H1 (cell line): ENCODE results near the gene PSMC4. TPM values are rescaled to one million over a fixed set of nuclear protein-coding genes. Genes with fewer than 3 reads are reported as not detected.

Experiments
- CTCF ChIA-PET: fragments of 300-600 bp; sonication (Branson Sonifier 250); formaldehyde crosslinking; loops from one replicate; lab custom pipeline; 2021; ENCODE audit not compliant: partially characterized antibody; lab: Charles Lee
- POLR2A ChIA-PET: fragments of 300-600 bp; sonication (Branson Sonifier 250); formaldehyde crosslinking; loops from one replicate; lab custom pipeline; 2021; ENCODE audit warnings: inconsistent platforms; ENCODE audit not compliant: partially characterized antibody; lab: Charles Lee
- DNase-seq, 2 experiments: peaks; one replicate each; pipeline versions ENCODE4 v3.0.0 to v3.0.0-alpha.2; 2010 to 2022; ENCODE audit warnings: low spot score in 2 of 2, low read depth in 1 of 2, mixed read lengths in 1 of 2
- FAIRE-seq: peaks from 2 replicates; lab custom pipeline; 2011; peaks lifted over from hg19 to GRCh38; lab: Jason Lieb, UNC
- H2AFZ ChIP-seq: 2 replicates; pipeline ENCODE4 v1.8.1; 2012; ENCODE audit warnings: low read length, inconsistent platforms
- H2AK5ac ChIP-seq: 2 replicates; pipeline ENCODE4 v1.6.1; 2013; ENCODE audit warnings: low read depth, low read length
- H2BK120ac ChIP-seq: replicated peaks from 2 replicates; pipeline ENCODE3; 2013; ENCODE audit warnings: low read depth, low read length, inconsistent platforms
- H2BK12ac ChIP-seq: 2 replicates; pipeline ENCODE4 v1.6.1; 2013; ENCODE audit warnings: low read depth, low read length
- H2BK15ac ChIP-seq: 2 replicates; pipeline ENCODE4 v1.6.1; 2013; ENCODE audit warnings: low read length
- H2BK20ac ChIP-seq: 2 replicates; pipeline ENCODE4 v1.6.1; 2013; ENCODE audit warnings: low read length
- H2BK5ac ChIP-seq: 2 replicates; pipeline ENCODE4 v1.6.1; 2013; ENCODE audit warnings: low read depth, low read length
- H3K14ac ChIP-seq: 2 replicates; pipeline ENCODE4 v1.6.1; 2013; ENCODE audit warnings: inconsistent platforms; ENCODE audit not compliant: insufficient read length
- H3K18ac ChIP-seq: 2 replicates; pipeline ENCODE4 v1.6.1; 2013; ENCODE audit warnings: low read length; ENCODE audit errors: extremely low read depth
- H3K23ac ChIP-seq: 2 replicates; pipeline ENCODE4 v1.6.1; 2013; ENCODE audit warnings: inconsistent platforms; ENCODE audit not compliant: insufficient read length
- H3K23me2 ChIP-seq: 2 replicates; pipeline ENCODE4 v1.6.1; 2013; ENCODE audit warnings: low read depth, low read length
- H3K27ac ChIP-seq: 2 replicates; pipeline ENCODE4 v1.6.1; 2011; ENCODE audit warnings: low read depth, low read length, inconsistent platforms
- H3K27me3 ChIP-seq, 4 experiments: replicated peaks in 1 of 4; 1 replicate in 1 of 4; 2 replicates in 3 of 4; pipeline versions ENCODE4 v1.6.1 to v1.8.1; 2011 to 2013; ENCODE audit warnings: low read length in 3 of 4, mild to moderate bottlenecking in 3 of 4, inconsistent platforms in 2 of 4, mixed read lengths in 2 of 4, moderate library complexity in 1 of 4; ENCODE audit not compliant: control insufficient read depth in 3 of 4, insufficient read depth in 3 of 4; ENCODE audit errors: extremely low read depth in 1 of 4
- H3K36me3 ChIP-seq, 4 experiments: 2 replicates each; pipeline versions ENCODE4 v1.6.1 to v1.8.1; 2011 to 2013; ENCODE audit warnings: mild to moderate bottlenecking in 4 of 4, low read length in 3 of 4, moderate library complexity in 2 of 4, control low read depth in 1 of 4, inconsistent platforms in 1 of 4; ENCODE audit not compliant: insufficient read depth in 4 of 4, control insufficient read depth in 2 of 4
- H3K4ac ChIP-seq: replicated peaks from 2 replicates; pipeline ENCODE3; 2013; ENCODE audit warnings: low read length, low read depth, mixed read lengths, inconsistent platforms; ENCODE audit not compliant: insufficient read length
- H3K4me1 ChIP-seq, 4 experiments: replicated peaks in 1 of 4; 1 replicate in 1 of 4; 2 replicates in 3 of 4; pipeline versions ENCODE4 v1.6.1 to v1.8.1; 2011 to 2013; ENCODE audit warnings: low read length in 3 of 4, inconsistent platforms in 2 of 4, mixed read lengths in 1 of 4; ENCODE audit not compliant: insufficient read depth in 4 of 4, control insufficient read depth in 3 of 4
- H3K4me2 ChIP-seq, 2 experiments: 2 replicates each; pipeline versions ENCODE4 v1.6.1 to v1.8.1; 2011 to 2013; ENCODE audit warnings: low read depth in 2 of 2, low read length in 2 of 2, control low read depth in 1 of 2, inconsistent platforms in 1 of 2, mild to moderate bottlenecking in 1 of 2; ENCODE audit not compliant: insufficient read depth in 1 of 2
- H3K4me3 ChIP-seq, 4 experiments: fragments of 200-600, 300-600 bp in 1 of 4; sonication (generic), shearing (Covaris generic), sonication (Bioruptor Twin) in 1 of 4; 2 replicates each; pipeline versions ENCODE4 v1.5.1 to v1.8.1; 2011 to 2016; ENCODE audit warnings: low read length in 4 of 4, low read depth in 3 of 4, control low read depth in 2 of 4, inconsistent platforms in 2 of 4, mild to moderate bottlenecking in 2 of 4, mixed read lengths in 1 of 4, moderate library complexity in 1 of 4; ENCODE audit not compliant: insufficient read depth in 2 of 4; ENCODE audit errors: extremely low read depth in 1 of 4
- H3K56ac ChIP-seq: replicated peaks from 2 replicates; pipeline ENCODE3; 2013; ENCODE audit warnings: low read depth, mild to moderate bottlenecking, mixed read lengths, low read length, inconsistent platforms; ENCODE audit not compliant: insufficient read length
- H3K79me1 ChIP-seq: 2 replicates; pipeline ENCODE4 v1.6.1; 2013; ENCODE audit warnings: low read depth, low read length, control low read depth
- H3K79me2 ChIP-seq, 2 experiments: 2 replicates each; pipeline versions ENCODE4 v1.6.1 to v1.8.1; 2012 to 2013; ENCODE audit warnings: low read length in 2 of 2, mild to moderate bottlenecking in 2 of 2, inconsistent platforms in 1 of 2; ENCODE audit not compliant: insufficient read depth in 2 of 2, control insufficient read depth in 1 of 2
- H3K9ac ChIP-seq, 4 experiments: replicated peaks in 1 of 4; 1 replicate in 1 of 4; 2 replicates in 3 of 4; pipeline versions ENCODE4 v1.6.1 to v1.8.1; 2011 to 2013; ENCODE audit warnings: low read depth in 3 of 4, low read length in 3 of 4, control low read depth in 2 of 4, mild to moderate bottlenecking in 2 of 4, moderate library complexity in 2 of 4, inconsistent platforms in 1 of 4; ENCODE audit errors: extremely low read depth in 1 of 4
- H3K9me3 ChIP-seq, 2 experiments: 2 replicates each; pipeline versions ENCODE4 v1.6.1 to v1.8.1; 2012 to 2013; ENCODE audit warnings: mild to moderate bottlenecking in 2 of 2, moderate library complexity in 2 of 2, control low read depth in 1 of 2, inconsistent platforms in 1 of 2, low read depth in 1 of 2, low read length in 1 of 2, mixed read lengths in 1 of 2; ENCODE audit not compliant: insufficient read depth in 2 of 2
- H4K20me1 ChIP-seq, 2 experiments: replicated peaks in 1 of 2; 2 replicates each; pipeline versions ENCODE3 to v1.8.1; 2011 to 2013; ENCODE audit warnings: inconsistent platforms in 2 of 2, low read length in 2 of 2, mild to moderate bottlenecking in 1 of 2; ENCODE audit not compliant: insufficient read depth in 2 of 2, control insufficient read depth in 1 of 2
- H4K5ac ChIP-seq: 2 replicates; pipeline ENCODE4 v1.6.1; 2013; ENCODE audit warnings: low read length, low read depth, mixed read lengths, inconsistent platforms; ENCODE audit not compliant: insufficient read length
- H4K8ac ChIP-seq: 2 replicates; pipeline ENCODE4 v1.8.0; 2013; ENCODE audit warnings: mild to moderate bottlenecking, moderate library complexity, low read length, inconsistent platforms; ENCODE audit not compliant: insufficient read depth; ENCODE audit errors: extremely low read depth
- H4K91ac ChIP-seq: replicated peaks from 2 replicates; pipeline ENCODE3; 2013; ENCODE audit warnings: low read length, mixed read lengths, inconsistent platforms; ENCODE audit not compliant: insufficient read length
- ASH2L ChIP-seq: fragments of 200-600, 300-600 bp; sonication (generic); IDR thresholded peaks from one replicate; pipeline ENCODE4 v1.7.1; 2017; ENCODE audit warnings: low read length
- BCL11A ChIP-seq, 2 experiments: IDR thresholded peaks; one replicate each; pipeline ENCODE4 v1.6.1; 2011; ENCODE audit warnings: low read depth in 2 of 2, low read length in 2 of 2, mild to moderate bottlenecking in 2 of 2
- BRCA1 ChIP-seq: IDR thresholded peaks from 2 replicates; pipeline ENCODE4 v1.6.1; 2012; ENCODE audit warnings: low read depth, low read length, improper control_type of control experiment
- CBX5 ChIP-seq: fragments of 300-800, 300-1000 bp; sonication (generic); IDR thresholded peaks from 2 replicates; pipeline ENCODE4 v1.7.1; 2016; ENCODE audit warnings: antibody characterized with exemption, low read length, low read depth
- CBX8 ChIP-seq: fragments of 300-800, 300-1000 bp; sonication (generic); IDR thresholded peaks from 2 replicates; pipeline ENCODE4 v1.7.1; 2016; ENCODE audit warnings: low read depth, low read length, borderline replicate concordance
- POU5F1 ChIP-seq: IDR thresholded peaks from 2 replicates; pipeline ENCODE4 v1.6.1; 2011; ENCODE audit warnings: low read depth, mild to moderate bottlenecking, low read length, moderate library complexity
- SIN3A ChIP-seq, 2 experiments: IDR thresholded peaks in 1 of 2; conservative IDR thresholded peaks in 1 of 2; 2 replicates each; pipeline ENCODE4 v1.6.1; 2011 to 2012; ENCODE audit warnings: low read length in 2 of 2, improper control_type of control experiment in 1 of 2, low read depth in 1 of 2, mild to moderate bottlenecking in 1 of 2
- SIRT6 ChIP-seq: IDR thresholded peaks from one replicate; pipeline ENCODE4 v1.7.1; 2012; ENCODE audit warnings: low read length, inconsistent platforms
- TAF7 ChIP-seq: optimal IDR thresholded peaks from 2 replicates; pipeline ENCODE3; 2011; ENCODE audit warnings: low read depth, mild to moderate bottlenecking, inconsistent platforms, low read length, moderate library complexity, borderline replicate concordance
- TBP ChIP-seq: IDR thresholded peaks from 2 replicates; pipeline ENCODE4 v1.6.1; 2011; ENCODE audit warnings: low read depth, low read length, improper control_type of control experiment
- TEAD4 ChIP-seq: IDR thresholded peaks from 2 replicates; pipeline ENCODE4 v1.6.1; 2012; ENCODE audit warnings: low read depth, low read length, inconsistent platforms, mixed read lengths
- WGBS, 2 experiments: shearing (Covaris generic) in 1 of 2; methylation state at CpG; one replicate each; pipeline versions ENCODE4 v1.1.6 to v1.1.7; 2013 to 2015; ENCODE audit warnings: low lambda C conversion rate in 2 of 2, mixed read lengths in 2 of 2, inconsistent platforms in 1 of 2, low coverage in 1 of 2, missing lambda C conversion rate in 1 of 2; ENCODE audit not compliant: insufficient replicate concordance in 2 of 2, insufficient coverage in 1 of 2, insufficient read length in 1 of 2; ENCODE audit errors: extremely low coverage in 1 of 2, missing lambda C conversion rate in 1 of 2; 5-methylcytosine and 5-hydroxymethylcytosine counted together
- polyA plus RNA-seq, 7 experiments: library from polyadenylated mRNA; depleted of rRNA in 3 of 7; stranded (reverse) in 5 of 7; unstranded in 2 of 7; fragments of >200 nt in 5 of 7; fragments of 200-250 nt in 2 of 7; gene quantifications; 1 replicate in 5 of 7; 2 replicates in 1 of 7; 4 replicates in 1 of 7; pipeline versions ENCODE4 v1.2.1 to v1.2.3, GENCODE V29; 2011 to 2013; ENCODE audit warnings: missing spikeins in 2 of 7, mixed read lengths in 2 of 7
- total RNA-seq: library from RNA; stranded (reverse); fragmentation: NEBNext Ultra II Directional; extraction: Animal tissue kit (Norgen Biotek cat#: 25700); gene quantifications from 2 replicates; pipeline ENCODE4 v1.2.1, GENCODE V29; 2021

The PSMC4 gene
- total and polyA plus RNA-seq, 2 of the 8 experiments (the other 6 are each of a cell fraction or from before 2014, with no cell fraction given), result 116 to 126 TPM

DNA sequence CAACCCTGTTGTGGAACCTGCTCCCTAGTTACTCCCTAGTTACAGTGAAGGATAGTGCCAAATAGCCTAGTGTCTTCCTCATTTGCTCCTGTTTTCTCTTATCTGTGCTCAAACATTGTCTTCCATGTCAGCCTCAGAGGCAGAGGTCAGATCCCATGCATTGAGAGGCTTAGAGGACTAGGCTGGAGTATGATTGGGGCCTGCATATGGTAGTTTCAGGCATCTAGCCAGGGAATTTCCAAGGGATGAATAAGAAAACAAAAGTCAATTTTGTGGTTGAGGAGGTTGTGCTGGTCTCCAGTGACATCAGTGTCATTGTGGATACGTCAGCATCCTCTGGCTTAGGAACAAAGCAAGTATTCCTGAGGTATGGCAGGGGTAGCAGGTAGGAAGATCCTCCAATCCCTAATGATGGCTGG lies 35.3 kb downstream of the PSMC4 start:
- no peak overlapping the region for H2AK5ac ChIP-seq
- no peak overlapping the region for H2BK5ac ChIP-seq
- CTCF ChIA-PET, result no interaction called here
- no peaks in the 10 kb centered on the region for H3K4me1 ChIP-seq
- POLR2A ChIA-PET, result no interaction called here
- H3K23me2 ChIP-seq, result no peaks in the 10 kb centered on the region
- no peak overlapping the region for H3K18ac ChIP-seq
- no peak overlapping the region for H2AFZ ChIP-seq
- H3K9me3 ChIP-seq, result 0 out of 4 replicates have a peak, but pooled peaks cover 0 to 5% of the 10 kb centered on the region in 2 experiments
- H3K36me3 ChIP-seq, result no peaks in the 10 kb centered on the region
- no peak overlapping the region for H3K56ac ChIP-seq
- H4K5ac ChIP-seq, result no peak overlapping the region
- no peaks in the 10 kb centered on the region for H4K20me1 ChIP-seq
- H3K79me2 ChIP-seq, result no peaks in the 10 kb centered on the region
- no peak overlapping the region for H2BK20ac ChIP-seq
- H2BK120ac ChIP-seq, result no peak overlapping the region
- H3K4me2 ChIP-seq, result no peak overlapping the region
- no peak overlapping the region; a peak in 1 of 7 replicates for H3K9ac ChIP-seq
- no peaks in the 10 kb centered on the region for H3K27me3 ChIP-seq
- no peak for DNase-seq
- WGBS, 2 experiments, result 67% methylated on average over 1 of the region's 1 CpG; no CpG with 5 or more reads in 1 of the 2 experiments
- no peaks in the 10 kb centered on the region for H3K79me1 ChIP-seq
- no peak overlapping the region for H3K23ac ChIP-seq
- TF ChIP-seq TBP (no peak), SIRT6 (no peak), CBX8 (no peak), ASH2L (no peak), CBX5 (no peak), BRCA1 (no peak), SIN3A (conservative IDR thresholded peaks at IDR 0.05 in 1 of 2, IDR thresholded peaks at IDR 0.05 in 1 of 2; ENCODE audit: low read depth in 1 of 2, low read length in 2 of 2) (no peak), TEAD4 (no peak), POU5F1 (no peak), TAF7 (no peak), BCL11A (IDR thresholded peaks at IDR 0.05; ENCODE audit: low read depth in 2 of 2, low read length in 2 of 2) (no peak)
- no peak overlapping the region for H3K4me3 ChIP-seq
- H3K14ac ChIP-seq, result no peak overlapping the region
- no peak overlapping the region for H2BK12ac ChIP-seq
- H3K27ac ChIP-seq, result no peak overlapping the region
- no peak for FAIRE-seq
- H3K4ac ChIP-seq, result no peak overlapping the region
- H2BK15ac ChIP-seq, result no peak overlapping the region
- H4K8ac ChIP-seq, result no peak overlapping the region
- H4K91ac ChIP-seq, result no peak overlapping the region
